H1 (cell line): ENCODE measurements around the gene FSTL4. TPM values are rescaled to one million over a fixed set of nuclear protein-coding genes. Genes with fewer than 3 reads are reported as not detected.
A peak's percentile ranks its signal among the peaks of the same experiment; 100 is the strongest.

ENCODE experiments used
- CTCF ChIA-PET: fragments of 300-600 bp; sonication (Branson Sonifier 250); formaldehyde crosslinking; loops from one replicate; lab custom pipeline; 2021; ENCODE audit not compliant: partially characterized antibody; lab: Charles Lee
- POLR2A ChIA-PET: fragments of 300-600 bp; sonication (Branson Sonifier 250); formaldehyde crosslinking; loops from one replicate; lab custom pipeline; 2021; ENCODE audit warnings: inconsistent platforms; ENCODE audit not compliant: partially characterized antibody; lab: Charles Lee
- DNase-seq, 2 experiments: peaks; one replicate each; pipeline versions ENCODE4 v3.0.0 to v3.0.0-alpha.2; 2010 to 2022; ENCODE audit warnings: low spot score in 2 of 2, low read depth in 1 of 2, mixed read lengths in 1 of 2
- FAIRE-seq: peaks from 2 replicates; lab custom pipeline; 2011; peaks lifted over from hg19 to GRCh38; lab: Jason Lieb, UNC
- H2AFZ ChIP-seq: 2 replicates; pipeline ENCODE4 v1.8.1; 2012; ENCODE audit warnings: low read length, inconsistent platforms
- H2AK5ac ChIP-seq: 2 replicates; pipeline ENCODE4 v1.6.1; 2013; ENCODE audit warnings: low read depth, low read length
- H2BK120ac ChIP-seq: replicated peaks from 2 replicates; pipeline ENCODE3; 2013; ENCODE audit warnings: low read depth, low read length, inconsistent platforms
- H2BK12ac ChIP-seq: 2 replicates; pipeline ENCODE4 v1.6.1; 2013; ENCODE audit warnings: low read depth, low read length
- H2BK15ac ChIP-seq: 2 replicates; pipeline ENCODE4 v1.6.1; 2013; ENCODE audit warnings: low read length
- H2BK20ac ChIP-seq: 2 replicates; pipeline ENCODE4 v1.6.1; 2013; ENCODE audit warnings: low read length
- H2BK5ac ChIP-seq: 2 replicates; pipeline ENCODE4 v1.6.1; 2013; ENCODE audit warnings: low read depth, low read length
- H3K14ac ChIP-seq: 2 replicates; pipeline ENCODE4 v1.6.1; 2013; ENCODE audit warnings: inconsistent platforms; ENCODE audit not compliant: insufficient read length
- H3K18ac ChIP-seq: 2 replicates; pipeline ENCODE4 v1.6.1; 2013; ENCODE audit warnings: low read length; ENCODE audit errors: extremely low read depth
- H3K23ac ChIP-seq: 2 replicates; pipeline ENCODE4 v1.6.1; 2013; ENCODE audit warnings: inconsistent platforms; ENCODE audit not compliant: insufficient read length
- H3K23me2 ChIP-seq: 2 replicates; pipeline ENCODE4 v1.6.1; 2013; ENCODE audit warnings: low read depth, low read length
- H3K27ac ChIP-seq: 2 replicates; pipeline ENCODE4 v1.6.1; 2011; ENCODE audit warnings: low read depth, low read length, inconsistent platforms
- H3K27me3 ChIP-seq, 4 experiments: replicated peaks in 1 of 4; 1 replicate in 1 of 4; 2 replicates in 3 of 4; pipeline versions ENCODE4 v1.6.1 to v1.8.1; 2011 to 2013; ENCODE audit warnings: low read length in 3 of 4, mild to moderate bottlenecking in 3 of 4, inconsistent platforms in 2 of 4, mixed read lengths in 2 of 4, moderate library complexity in 1 of 4; ENCODE audit not compliant: control insufficient read depth in 3 of 4, insufficient read depth in 3 of 4; ENCODE audit errors: extremely low read depth in 1 of 4
- H3K36me3 ChIP-seq, 4 experiments: 2 replicates each; pipeline versions ENCODE4 v1.6.1 to v1.8.1; 2011 to 2013; ENCODE audit warnings: mild to moderate bottlenecking in 4 of 4, low read length in 3 of 4, moderate library complexity in 2 of 4, control low read depth in 1 of 4, inconsistent platforms in 1 of 4; ENCODE audit not compliant: insufficient read depth in 4 of 4, control insufficient read depth in 2 of 4
- H3K4ac ChIP-seq: replicated peaks from 2 replicates; pipeline ENCODE3; 2013; ENCODE audit warnings: low read length, low read depth, mixed read lengths, inconsistent platforms; ENCODE audit not compliant: insufficient read length
- H3K4me1 ChIP-seq, 4 experiments: replicated peaks in 1 of 4; 1 replicate in 1 of 4; 2 replicates in 3 of 4; pipeline versions ENCODE4 v1.6.1 to v1.8.1; 2011 to 2013; ENCODE audit warnings: low read length in 3 of 4, inconsistent platforms in 2 of 4, mixed read lengths in 1 of 4; ENCODE audit not compliant: insufficient read depth in 4 of 4, control insufficient read depth in 3 of 4
- H3K4me2 ChIP-seq, 2 experiments: 2 replicates each; pipeline versions ENCODE4 v1.6.1 to v1.8.1; 2011 to 2013; ENCODE audit warnings: low read depth in 2 of 2, low read length in 2 of 2, control low read depth in 1 of 2, inconsistent platforms in 1 of 2, mild to moderate bottlenecking in 1 of 2; ENCODE audit not compliant: insufficient read depth in 1 of 2
- H3K4me3 ChIP-seq, 4 experiments: fragments of 200-600, 300-600 bp in 1 of 4; sonication (generic), shearing (Covaris generic), sonication (Bioruptor Twin) in 1 of 4; 2 replicates each; pipeline versions ENCODE4 v1.5.1 to v1.8.1; 2011 to 2016; ENCODE audit warnings: low read length in 4 of 4, low read depth in 3 of 4, control low read depth in 2 of 4, inconsistent platforms in 2 of 4, mild to moderate bottlenecking in 2 of 4, mixed read lengths in 1 of 4, moderate library complexity in 1 of 4; ENCODE audit not compliant: insufficient read depth in 2 of 4; ENCODE audit errors: extremely low read depth in 1 of 4
- H3K56ac ChIP-seq: replicated peaks from 2 replicates; pipeline ENCODE3; 2013; ENCODE audit warnings: low read depth, mild to moderate bottlenecking, mixed read lengths, low read length, inconsistent platforms; ENCODE audit not compliant: insufficient read length
- H3K79me1 ChIP-seq: 2 replicates; pipeline ENCODE4 v1.6.1; 2013; ENCODE audit warnings: low read depth, low read length, control low read depth
- H3K79me2 ChIP-seq, 2 experiments: 2 replicates each; pipeline versions ENCODE4 v1.6.1 to v1.8.1; 2012 to 2013; ENCODE audit warnings: low read length in 2 of 2, mild to moderate bottlenecking in 2 of 2, inconsistent platforms in 1 of 2; ENCODE audit not compliant: insufficient read depth in 2 of 2, control insufficient read depth in 1 of 2
- H3K9ac ChIP-seq, 4 experiments: replicated peaks in 1 of 4; 1 replicate in 1 of 4; 2 replicates in 3 of 4; pipeline versions ENCODE4 v1.6.1 to v1.8.1; 2011 to 2013; ENCODE audit warnings: low read depth in 3 of 4, low read length in 3 of 4, control low read depth in 2 of 4, mild to moderate bottlenecking in 2 of 4, moderate library complexity in 2 of 4, inconsistent platforms in 1 of 4; ENCODE audit errors: extremely low read depth in 1 of 4
- H3K9me3 ChIP-seq, 2 experiments: 2 replicates each; pipeline versions ENCODE4 v1.6.1 to v1.8.1; 2012 to 2013; ENCODE audit warnings: mild to moderate bottlenecking in 2 of 2, moderate library complexity in 2 of 2, control low read depth in 1 of 2, inconsistent platforms in 1 of 2, low read depth in 1 of 2, low read length in 1 of 2, mixed read lengths in 1 of 2; ENCODE audit not compliant: insufficient read depth in 2 of 2
- H4K20me1 ChIP-seq, 2 experiments: replicated peaks in 1 of 2; 2 replicates each; pipeline versions ENCODE3 to v1.8.1; 2011 to 2013; ENCODE audit warnings: inconsistent platforms in 2 of 2, low read length in 2 of 2, mild to moderate bottlenecking in 1 of 2; ENCODE audit not compliant: insufficient read depth in 2 of 2, control insufficient read depth in 1 of 2
- H4K5ac ChIP-seq: 2 replicates; pipeline ENCODE4 v1.6.1; 2013; ENCODE audit warnings: low read length, low read depth, mixed read lengths, inconsistent platforms; ENCODE audit not compliant: insufficient read length
- H4K8ac ChIP-seq: 2 replicates; pipeline ENCODE4 v1.8.0; 2013; ENCODE audit warnings: mild to moderate bottlenecking, moderate library complexity, low read length, inconsistent platforms; ENCODE audit not compliant: insufficient read depth; ENCODE audit errors: extremely low read depth
- H4K91ac ChIP-seq: replicated peaks from 2 replicates; pipeline ENCODE3; 2013; ENCODE audit warnings: low read length, mixed read lengths, inconsistent platforms; ENCODE audit not compliant: insufficient read length
- CEBPB ChIP-seq: IDR thresholded peaks from 2 replicates; pipeline ENCODE4 v1.6.1; 2012; ENCODE audit warnings: low read depth, low read length
- KDM4A ChIP-seq: IDR thresholded peaks from one replicate; pipeline ENCODE4 v1.7.1; 2012; ENCODE audit warnings: low read depth, mild to moderate bottlenecking, moderate library complexity, low read length, inconsistent platforms; ENCODE audit not compliant: severe bottlenecking
- RBBP5 ChIP-seq: IDR thresholded peaks from 2 replicates; pipeline ENCODE4 v1.7.1; 2012; ENCODE audit warnings: low read depth, mild to moderate bottlenecking, inconsistent platforms, low read length, moderate library complexity, borderline replicate concordance
- RFX5 ChIP-seq: IDR thresholded peaks from 2 replicates; pipeline ENCODE4 v1.6.1; 2011; ENCODE audit warnings: low read depth, low read length, improper control_type of control experiment, borderline replicate concordance
- SAP30 ChIP-seq: fragments of 300-600 bp; sonication (generic); IDR thresholded peaks from 2 replicates; pipeline ENCODE4 v1.7.1; 2012; ENCODE audit warnings: low read length, moderate library complexity, mild to moderate bottlenecking, inconsistent platforms; ENCODE audit not compliant: insufficient read depth, insufficient replicate concordance
- SP4 ChIP-seq: IDR thresholded peaks from 2 replicates; pipeline ENCODE4 v1.6.1; 2012; ENCODE audit warnings: low read length, inconsistent platforms
- SUZ12 ChIP-seq: fragments of 200-600 bp; sonication (generic); IDR thresholded peaks from 2 replicates; pipeline ENCODE4 v1.6.1; 2012; ENCODE audit warnings: mild to moderate bottlenecking, inconsistent platforms, low read length, moderate library complexity, mixed read lengths
- WGBS, 2 experiments: shearing (Covaris generic) in 1 of 2; methylation state at CpG; one replicate each; pipeline versions ENCODE4 v1.1.6 to v1.1.7; 2013 to 2015; ENCODE audit warnings: low lambda C conversion rate in 2 of 2, mixed read lengths in 2 of 2, inconsistent platforms in 1 of 2, low coverage in 1 of 2, missing lambda C conversion rate in 1 of 2; ENCODE audit not compliant: insufficient replicate concordance in 2 of 2, insufficient coverage in 1 of 2, insufficient read length in 1 of 2; ENCODE audit errors: extremely low coverage in 1 of 2, missing lambda C conversion rate in 1 of 2; 5-methylcytosine and 5-hydroxymethylcytosine counted together
- polyA plus RNA-seq, 7 experiments: library from polyadenylated mRNA; depleted of rRNA in 3 of 7; stranded (reverse) in 5 of 7; unstranded in 2 of 7; fragments of >200 nt in 5 of 7; fragments of 200-250 nt in 2 of 7; gene quantifications; 1 replicate in 5 of 7; 2 replicates in 1 of 7; 4 replicates in 1 of 7; pipeline versions ENCODE4 v1.2.1 to v1.2.3, GENCODE V29; 2011 to 2013; ENCODE audit warnings: missing spikeins in 2 of 7, mixed read lengths in 2 of 7
- total RNA-seq: library from RNA; stranded (reverse); fragmentation: NEBNext Ultra II Directional; extraction: Animal tissue kit (Norgen Biotek cat#: 25700); gene quantifications from 2 replicates; pipeline ENCODE4 v1.2.1, GENCODE V29; 2021

The FSTL4 gene
- total and polyA plus RNA-seq, 2 of the 8 experiments (the other 6 are each of a cell fraction or from before 2014, with no cell fraction given): 3.1 to 4.1 TPM

- Histone ChIP-seq H3K56ac (no peak overlapping the region), H3K36me3 (no peaks in the 10 kb centered on the region), H3K14ac (no peak overlapping the region), H3K4me1 (peaks cover 8 to 36% (median 20%) of the 10 kb centered on the region in 4 experiments), H2AK5ac (peak overlapping the region; percentile 70; the same call in 1 of the 2 replicates), H3K9me3 (no peaks in the 10 kb centered on the region), H3K23ac (no peak overlapping the region), H3K4ac (no peak overlapping the region), H2BK15ac (no peak overlapping the region), H2BK12ac (peak overlapping the region; percentile 29; the same call in 1 of the 2 replicates), H2BK5ac (peak overlapping the region; percentile 88; the same call in 1 of the 2 replicates), H2BK20ac (peak overlapping the region; percentile 66; the same call in 1 of the 2 replicates), H4K20me1 (no peaks in the 10 kb centered on the region), H4K5ac (no peak overlapping the region), H3K79me1 (no peaks in the 10 kb centered on the region), H3K9ac (no peak overlapping the region; a peak in 1 of 7 replicates), H3K27me3 (peaks cover 0 to 4% (median under 1%) of the 10 kb centered on the region in 4 experiments; a peak in 3 of 7 replicates), H2BK120ac (no peak overlapping the region), H3K23me2 (no peaks in the 10 kb centered on the region; the same call in 1 of the 2 replicates), H2AFZ (no peak overlapping the region), H4K8ac (no peak overlapping the region), H3K79me2 (no peaks in the 10 kb centered on the region), H3K18ac (peak overlapping the region; percentile 66; the same call in 1 of the 2 replicates), H3K4me3 (no peak overlapping the region), H4K91ac (no peak overlapping the region), H3K27ac (no peak overlapping the region), H3K4me2 (0 out of 4 replicates have a peak overlapping the region, but pooled peaks of 1 of the 2 experiments have one; percentile 9)
- WGBS, 2 experiments: 91% methylated on average over 12 of the region's 12 CpGs; no CpG with 5 or more reads in 1 of the 2 experiments
- ChIA-PET CTCF (interaction anchor here (0.8 to 3.4 kb wide), 5 partner anchors 10 to 89 kb away, joined by 3 to 13 read pairs (median 8); no protein-coding TSS in a partner anchor), POLR2A (interaction anchor here (1.0 kb wide), 1 partner anchor 16 kb away, joined by 3 read pairs; no protein-coding TSS in a partner anchor)
- FAIRE-seq (no peak), DNase-seq (no peak)
- TF ChIP-seq CEBPB: no peak
- TF ChIP-seq KDM4A: no peak
- TF ChIP-seq SAP30: no peak
- TF ChIP-seq RBBP5: no peak
- TF ChIP-seq RFX5: no peak
- TF ChIP-seq SP4: no peak
- TF ChIP-seq SUZ12: no peak
These were observed 280.4 kb downstream of the FSTL4 start for GRCh38 chr5:133331941-133332340.
